ENCODE data around the gene MYBPC3.
"Not testable (repeated sequence)": the region's sequence is repeated elsewhere in the genome, so short reads cannot be mapped to it uniquely, and the experiment has no call there.

MYBPC3 gene

GRCh38 chr11:47335733-47336132 is 16.8 kb downstream of the MYBPC3 start:
- TF ChIP-seq CTCF (IDR thresholded peaks at IDR 0.05; ENCODE audit: low read depth, low read length) = no peak
- no peak for DNase-seq (ENCODE audit: extremely low read depth, low read depth)

- not testable (repeated sequence) for DNase-seq (ENCODE audit: extremely low read depth, low read depth)
Measured at GRCh38 chr11:47334699-47335411, 17.6 kb downstream of the MYBPC3 start.

GRCh38 chr11:47333886-47334443 is 18.5 kb downstream of the MYBPC3 start:
- TF ChIP-seq CTCF (IDR thresholded peaks at IDR 0.05; ENCODE audit: low read depth, low read length) = no peak
- DNase-seq (ENCODE audit: extremely low read depth, low read depth) = no peak

GRCh38 chr11:47333526-47333845 is 19.0 kb downstream of the MYBPC3 start:
- TF ChIP-seq CTCF (IDR thresholded peaks at IDR 0.05; ENCODE audit: low read depth, low read length) = no peak
- DNase-seq (ENCODE audit: extremely low read depth, low read depth) = no peak

DNA sequence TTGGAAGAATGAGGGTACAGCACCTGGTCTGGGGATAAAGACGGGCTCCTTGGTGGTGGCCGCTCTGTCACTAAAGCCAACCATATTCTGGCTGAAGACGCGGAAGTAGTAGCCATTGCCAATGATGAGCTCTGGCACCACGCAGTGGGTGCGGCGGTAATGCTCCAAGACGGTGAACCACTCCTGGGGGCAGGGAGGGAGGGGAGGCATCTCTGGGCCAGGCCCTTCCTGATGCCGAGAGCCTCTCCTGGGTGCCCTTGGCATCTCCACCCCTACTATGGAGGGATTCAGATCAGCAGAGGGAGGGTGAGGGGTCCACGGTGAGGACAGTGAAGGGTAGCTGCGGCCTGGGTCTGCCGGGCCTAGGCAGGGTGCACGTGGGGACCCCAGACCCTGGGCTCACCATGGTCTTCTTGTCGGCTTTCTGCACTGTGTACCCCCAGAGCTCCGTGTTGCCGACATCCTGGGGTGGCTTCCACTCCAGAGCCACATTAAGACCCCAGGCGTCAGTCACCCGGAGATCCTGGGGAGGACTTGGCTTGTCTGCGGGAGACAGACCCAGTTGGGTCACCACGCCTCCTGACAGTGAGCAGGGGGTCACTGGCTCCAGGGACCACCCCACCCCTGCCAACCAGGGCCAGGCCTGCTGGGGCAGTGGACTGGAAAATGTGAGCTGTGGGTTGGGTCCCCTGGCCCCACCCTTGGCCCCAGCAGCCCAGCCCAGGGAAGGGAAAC is 19.5 kb downstream of the MYBPC3 start:
- TF ChIP-seq CTCF (IDR thresholded peaks at IDR 0.05; ENCODE audit: low read depth, low read length) = no peak

GRCh38 chr11:47332303-47332711 is 20.2 kb downstream of the MYBPC3 start:
- no peak for DNase-seq (ENCODE audit: extremely low read depth, low read depth)
- no peak for TF ChIP-seq CTCF (IDR thresholded peaks at IDR 0.05; ENCODE audit: low read depth, low read length)

More for the DNA sequence above, 19.5 kb downstream of the MYBPC3 start:
- no peak for DNase-seq (ENCODE audit: extremely low read depth, low read depth)

GRCh38 chr11:47331454-47332302 is 20.8 kb downstream of the MYBPC3 start:
- TF ChIP-seq CTCF (IDR thresholded peaks at IDR 0.05; ENCODE audit: low read depth, low read length) = no peak
- DNase-seq (ENCODE audit: extremely low read depth, low read depth) = no peak

All from AG09319 (cell line).